Measurements from ENCODE around the gene HIPK1.

HIPK1 gene

DNA sequence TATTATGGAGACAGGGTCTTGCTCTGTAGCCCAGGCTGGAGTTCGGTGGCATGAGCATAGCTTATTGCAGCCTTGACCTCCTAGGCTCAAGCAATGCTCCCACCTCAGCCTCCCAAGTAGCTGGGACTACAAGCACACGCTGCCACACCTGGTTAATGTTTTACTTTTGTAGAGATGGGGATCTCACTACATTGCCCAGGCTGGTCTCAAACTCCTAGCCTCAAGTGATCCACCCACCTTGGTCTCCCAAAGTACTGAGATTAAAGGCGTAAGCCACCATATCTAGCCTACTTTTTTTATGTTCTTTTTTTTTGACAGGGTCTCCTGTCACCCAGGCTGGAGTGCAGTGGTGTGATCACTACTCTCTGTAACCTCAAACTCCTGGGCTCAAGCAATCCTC, 35.9 kb upstream of the HIPK1 start:
- DNase-seq (ENCODE audit: low read depth, low spot score) = no peak

GRCh38 chr1:113895098-113895497, 34.0 kb upstream of the HIPK1 start:
- Histone ChIP-seq H3K9ac (ENCODE audit: insufficient read length) (no peak overlapping the region), H3K4me3 (no peak overlapping the region), H3K9me3 (ENCODE audit: low read depth, low read length) (no peaks in the 10 kb centered on the region), H3K36me3 (ENCODE audit: insufficient read depth, low read length) (peaks cover 59% of the 10 kb centered on the region), H3K27ac (peak overlapping the region; percentile 17; the same call in 1 of the 2 replicates)
- no peak for TF ChIP-seq POLR2AphosphoS5 (IDR thresholded peaks at IDR 0.05; ENCODE audit: borderline replicate concordance, low read depth, low read length)
- TF ChIP-seq EZH2 (IDR thresholded peaks at IDR 0.05) = no peak
- TF ChIP-seq FOXP2 (optimal IDR thresholded peaks at IDR 0.05; ENCODE audit: control extremely low read depth, extremely low read length, insufficient read depth) = no peak
- no peak for DNase-seq (ENCODE audit: low read depth, low spot score)

More for the DNA sequence above, 35.9 kb upstream of the HIPK1 start:
- Histone ChIP-seq H3K9ac (ENCODE audit: insufficient read length) (no peak overlapping the region), H3K36me3 (ENCODE audit: insufficient read depth, low read length) (peaks cover 40% of the 10 kb centered on the region), H3K4me3 (no peak overlapping the region), H3K27ac (no peak overlapping the region), H3K9me3 (ENCODE audit: low read depth, low read length) (no peaks in the 10 kb centered on the region)
- TF ChIP-seq EZH2 (IDR thresholded peaks at IDR 0.05) (no peak), FOXP2 (optimal IDR thresholded peaks at IDR 0.05; ENCODE audit: control extremely low read depth, extremely low read length, insufficient read depth) (no peak)

DNA sequence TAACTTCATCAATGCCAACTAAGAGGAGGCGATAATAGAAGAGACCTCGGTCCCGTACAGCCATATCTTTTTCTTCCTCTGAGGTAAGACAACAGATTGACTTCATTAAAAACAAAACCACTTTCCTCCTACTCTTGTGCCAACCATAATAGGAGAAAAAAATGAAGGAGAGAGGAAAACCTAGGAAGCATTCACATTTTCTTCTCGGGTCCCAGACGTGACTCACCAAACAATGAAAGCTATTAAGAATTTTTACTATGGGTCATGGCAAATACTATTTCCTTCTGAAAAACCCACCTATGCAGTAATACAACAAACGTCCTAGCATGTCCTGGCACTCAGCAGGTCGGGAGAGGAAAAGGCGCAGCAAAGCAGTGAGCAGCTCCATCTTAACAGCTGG, 33.2 kb upstream of the HIPK1 start:
- no peak for TF ChIP-seq POLR2AphosphoS5 (IDR thresholded peaks at IDR 0.05; ENCODE audit: borderline replicate concordance, low read depth, low read length)
- no peak for TF ChIP-seq EZH2 (IDR thresholded peaks at IDR 0.05)
- no peak for TF ChIP-seq FOXP2 (optimal IDR thresholded peaks at IDR 0.05; ENCODE audit: control extremely low read depth, extremely low read length, insufficient read depth)
- no peak overlapping the region for H3K4me3 ChIP-seq
- DNase-seq (ENCODE audit: low read depth, low spot score) = no peak
- H3K27ac ChIP-seq = no peak overlapping the region
- H3K36me3 ChIP-seq (ENCODE audit: insufficient read depth, low read length) = peaks cover 64% of the 10 kb centered on the region
- no peak overlapping the region for H3K9ac ChIP-seq (ENCODE audit: insufficient read length)
- no peaks in the 10 kb centered on the region for H3K9me3 ChIP-seq (ENCODE audit: low read depth, low read length)

DNA sequence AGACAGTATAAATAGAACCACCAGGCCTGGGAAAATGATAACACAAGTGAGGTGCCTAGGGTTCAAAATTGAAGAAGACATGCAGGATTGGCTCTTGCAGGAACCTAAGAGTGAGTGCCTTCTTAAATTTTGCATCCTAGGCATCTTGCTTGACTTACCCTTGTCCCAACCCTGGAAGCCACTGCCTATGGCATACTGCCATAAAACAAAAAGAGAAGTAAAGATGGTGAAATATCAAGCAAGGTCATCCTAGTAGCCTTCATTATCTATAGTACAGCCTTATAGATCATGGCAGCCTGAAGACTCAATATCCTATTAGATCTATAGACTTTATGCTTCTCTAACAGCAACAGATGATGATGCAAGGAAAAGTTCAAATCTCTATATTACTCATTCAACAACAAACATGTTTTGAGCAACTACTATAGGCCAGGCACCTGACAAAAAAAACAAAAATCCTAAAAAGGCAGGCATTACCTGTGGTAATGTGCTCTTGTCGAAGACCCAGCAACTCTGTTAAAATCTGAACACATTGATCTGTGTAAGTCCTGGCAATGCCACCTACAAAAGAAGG, 30.8 kb upstream of the HIPK1 start:
- Histone ChIP-seq H3K9me3 (ENCODE audit: low read depth, low read length) (no peaks in the 10 kb centered on the region), H3K36me3 (ENCODE audit: insufficient read depth, low read length) (peaks cover 86% of the 10 kb centered on the region)

GRCh38 chr1:113899111-113899510, 30.0 kb upstream of the HIPK1 start:
- Histone ChIP-seq H3K9me3 (ENCODE audit: low read depth, low read length) (no peaks in the 10 kb centered on the region), H3K36me3 (ENCODE audit: insufficient read depth, low read length) (peaks cover 91% of the 10 kb centered on the region), H3K27ac (no peak overlapping the region), H3K4me3 (no peak overlapping the region), H3K9ac (ENCODE audit: insufficient read length) (peak overlapping the region; percentile 45)
- DNase-seq (ENCODE audit: low read depth, low spot score) = no peak
- no peak for TF ChIP-seq FOXP2 (optimal IDR thresholded peaks at IDR 0.05; ENCODE audit: control extremely low read depth, extremely low read length, insufficient read depth)
- TF ChIP-seq EZH2 (IDR thresholded peaks at IDR 0.05) = no peak
- no peak for TF ChIP-seq POLR2AphosphoS5 (IDR thresholded peaks at IDR 0.05; ENCODE audit: borderline replicate concordance, low read depth, low read length)

More for the DNA sequence above, 30.8 kb upstream of the HIPK1 start:
- no peak for DNase-seq (ENCODE audit: low read depth, low spot score)
- no peak overlapping the region for H3K9ac ChIP-seq (ENCODE audit: insufficient read length)
- no peak for TF ChIP-seq POLR2AphosphoS5 (IDR thresholded peaks at IDR 0.05; ENCODE audit: borderline replicate concordance, low read depth, low read length)
- TF ChIP-seq FOXP2 (optimal IDR thresholded peaks at IDR 0.05; ENCODE audit: control extremely low read depth, extremely low read length, insufficient read depth) = no peak
- no peak overlapping the region for H3K27ac ChIP-seq
- H3K4me3 ChIP-seq = no peak overlapping the region

- Histone ChIP-seq H3K9ac (ENCODE audit: insufficient read length) (no peak overlapping the region), H3K36me3 (ENCODE audit: insufficient read depth, low read length) (peaks cover 71% of the 10 kb centered on the region), H3K4me3 (no peak overlapping the region), H3K27ac (no peak overlapping the region), H3K9me3 (ENCODE audit: low read depth, low read length) (no peaks in the 10 kb centered on the region)
- no peak for DNase-seq (ENCODE audit: low read depth, low spot score)
- no peak for TF ChIP-seq FOXP2 (optimal IDR thresholded peaks at IDR 0.05; ENCODE audit: control extremely low read depth, extremely low read length, insufficient read depth)
- no peak for TF ChIP-seq POLR2AphosphoS5 (IDR thresholded peaks at IDR 0.05; ENCODE audit: borderline replicate concordance, low read depth, low read length)
These were observed 27.9 kb upstream of the HIPK1 start for GRCh38 chr1:113901191-113901590.

GRCh38 chr1:113903501-113904292, 25.4 kb upstream of the HIPK1 start:
- H3K9me3 ChIP-seq (ENCODE audit: low read depth, low read length) = no peaks in the 10 kb centered on the region
- no peak for TF ChIP-seq EZH2 (IDR thresholded peaks at IDR 0.05)
- TF ChIP-seq FOXP2 (optimal IDR thresholded peaks at IDR 0.05; ENCODE audit: control extremely low read depth, extremely low read length, insufficient read depth) = no peak
- no peak for TF ChIP-seq POLR2AphosphoS5 (IDR thresholded peaks at IDR 0.05; ENCODE audit: borderline replicate concordance, low read depth, low read length)
- DNase-seq (ENCODE audit: low read depth, low spot score) = no peak
- peaks cover 68% of the 10 kb centered on the region for H3K36me3 ChIP-seq (ENCODE audit: insufficient read depth, low read length)
- H3K27ac ChIP-seq = peak overlapping the region; percentile 86
- peak overlapping the region; percentile 74 for H3K9ac ChIP-seq (ENCODE audit: insufficient read length)
- peak overlapping the region; percentile 82 for H3K4me3 ChIP-seq

- peaks cover 66% of the 10 kb centered on the region for H3K36me3 ChIP-seq (ENCODE audit: insufficient read depth, low read length)
- no peak for DNase-seq (ENCODE audit: low read depth, low spot score)
- peak overlapping the region; percentile 82 for H3K4me3 ChIP-seq
- TF ChIP-seq FOXP2 (optimal IDR thresholded peaks at IDR 0.05; ENCODE audit: control extremely low read depth, extremely low read length, insufficient read depth) (no peak), POLR2AphosphoS5 (IDR thresholded peaks at IDR 0.05; ENCODE audit: borderline replicate concordance, low read depth, low read length) (no peak), EZH2 (IDR thresholded peaks at IDR 0.05) (no peak)
- H3K9ac ChIP-seq (ENCODE audit: insufficient read length) = peak overlapping the region; percentile 74
- H3K27ac ChIP-seq = peak overlapping the region; percentile 86
- H3K9me3 ChIP-seq (ENCODE audit: low read depth, low read length) = no peaks in the 10 kb centered on the region
These were observed 24.8 kb upstream of the HIPK1 start for GRCh38 chr1:113904293-113904673.
